Tibial nerve (tissue), 4 donors: Measurements from ENCODE around the gene LRRC4C. TPM values are rescaled to one million over a fixed set of nuclear protein-coding genes. Genes with fewer than 3 reads are reported as not detected.
A peak's percentile ranks its signal among the peaks of the same experiment; 100 is the strongest.

Experiments
- DNase-seq, 2 donors: peaks; one replicate each; pipeline ENCODE4 v3.0.0-alpha.2; 2019; ENCODE audit warnings: low spot score in 2 of 2
- H3K27ac ChIP-seq, 4 donors: fragments of 200-600 bp; sonication (generic) in 3 of 4; one replicate each; pipeline ENCODE4 v1.5.1; 2017 to 2019; ENCODE audit warnings: mild to moderate bottlenecking in 1 of 4
- H3K27me3 ChIP-seq, 2 donors: fragments of 200-600 bp; sonication (generic) in 1 of 2; one replicate each; pipeline versions ENCODE4 v1.5.1 to v1.6.0; 2017 to 2019
- H3K36me3 ChIP-seq, 3 donors: fragments of 200-600 bp; sonication (generic); one replicate each; pipeline ENCODE4 v1.5.1; 2018 to 2019
- H3K4me1 ChIP-seq, 4 donors: fragments of 200-600 bp; sonication (generic) in 3 of 4; one replicate each; pipeline ENCODE4 v1.5.1; 2017 to 2019
- H3K4me3 ChIP-seq, 4 donors: fragments of 200-600 bp; sonication (generic) in 3 of 4; one replicate each; pipeline ENCODE4 v1.5.1; 2017 to 2019; ENCODE audit warnings: mild to moderate bottlenecking in 1 of 4, moderate library complexity in 1 of 4
- H3K9me3 ChIP-seq, 4 donors: fragments of 200-600 bp; sonication (generic) in 3 of 4; one replicate each; pipeline ENCODE4 v1.5.1; 2017 to 2019
- EP300 ChIP-seq, 2 donors: sonication (generic); formaldehyde crosslinking; IDR thresholded peaks; one replicate each; pipeline ENCODE4 v1.6.1; 2017; ENCODE audit warnings: antibody characterized with exemption in 2 of 2, mild to moderate bottlenecking in 1 of 2
- POLR2A ChIP-seq, 2 donors: fragments of 450-650 bp; IDR thresholded peaks; one replicate each; pipeline ENCODE4 v1.6.1; 2017; ENCODE audit warnings: antibody characterized with exemption in 2 of 2, mild to moderate bottlenecking in 2 of 2, moderate library complexity in 2 of 2
- WGBS, 2 donors: methylation state at CpG; one replicate each; pipeline ENCODE4 v1.1.5; 2018; 5-methylcytosine and 5-hydroxymethylcytosine counted together
- total RNA-seq, 4 donors: library from RNA; depleted of rRNA; stranded (reverse); fragments of >200 nt; gene quantifications; one replicate each; pipeline ENCODE4 v1.1.0, GENCODE V29; 2016
- TF ChIP-seq, protein P1 (sequence below), 5 experiments: fragments of 200-600 bp in 3 of 5; fragments of 450-650 bp in 2 of 5; sonication (generic) in 3 of 5; IDR thresholded peaks; one replicate each; pipeline ENCODE4 v1.5.1; 2016 to 2019; ENCODE audit warnings: antibody characterized with exemption in 5 of 5, mild to moderate bottlenecking in 3 of 5, moderate library complexity in 2 of 5

Gene LRRC4C
- total RNA-seq, 4 donors from 2014 or later: 7.1 to 15.7 (median 8.4) TPM

DNA sequence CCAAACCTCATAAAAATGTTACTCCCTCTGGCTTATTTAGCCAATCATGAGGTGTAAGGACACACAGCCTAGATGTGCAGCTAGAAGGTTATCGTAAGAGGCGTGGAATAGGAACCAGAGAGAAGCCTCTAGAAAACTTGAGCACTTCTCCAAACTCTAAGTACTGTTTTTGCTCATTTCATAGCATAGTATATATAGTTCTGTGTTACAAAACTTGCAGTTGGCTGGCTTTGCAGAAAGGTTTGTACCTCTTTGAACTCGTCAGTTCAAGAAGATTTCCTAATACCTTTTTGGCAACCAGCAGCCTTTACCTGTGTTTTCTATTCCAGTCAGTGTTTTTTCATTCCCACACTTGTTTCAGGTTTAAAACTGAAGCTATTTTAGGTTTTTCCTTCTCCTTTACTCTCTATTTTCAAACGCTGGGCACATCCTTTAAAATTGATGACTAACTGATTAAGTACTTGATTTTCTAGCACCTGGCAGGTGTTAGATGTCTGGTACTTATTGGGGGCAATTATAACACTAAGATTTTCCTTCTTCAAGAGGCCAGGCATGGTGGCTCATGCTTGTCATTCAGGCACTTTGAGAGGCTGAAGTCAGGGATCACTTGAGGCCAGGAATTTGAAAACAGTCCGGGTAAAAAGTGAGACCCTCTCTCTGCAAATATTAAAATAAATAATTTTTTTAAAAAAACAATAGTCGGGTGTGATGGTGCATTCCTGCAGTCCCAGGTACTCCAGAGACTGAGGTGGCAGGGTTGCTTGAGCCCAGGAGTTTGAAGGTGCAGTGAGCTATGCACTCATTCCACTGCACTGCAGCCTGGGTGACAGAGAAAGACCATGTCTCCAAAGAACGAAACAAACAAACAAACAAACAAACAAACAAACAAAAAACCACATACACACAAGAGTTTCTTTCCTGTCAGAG is 125.2 kb downstream of the LRRC4C start:
- H3K27me3 ChIP-seq: no peaks in the 10 kb centered on the region
- H3K4me1 ChIP-seq: no peaks in the 10 kb centered on the region
- no peaks in the 10 kb centered on the region for H3K9me3 ChIP-seq
- no peak overlapping the region for H3K27ac ChIP-seq
- H3K36me3 ChIP-seq: no peaks in the 10 kb centered on the region
- H3K4me3 ChIP-seq: no peak overlapping the region
- TF ChIP-seq, protein P1, sequence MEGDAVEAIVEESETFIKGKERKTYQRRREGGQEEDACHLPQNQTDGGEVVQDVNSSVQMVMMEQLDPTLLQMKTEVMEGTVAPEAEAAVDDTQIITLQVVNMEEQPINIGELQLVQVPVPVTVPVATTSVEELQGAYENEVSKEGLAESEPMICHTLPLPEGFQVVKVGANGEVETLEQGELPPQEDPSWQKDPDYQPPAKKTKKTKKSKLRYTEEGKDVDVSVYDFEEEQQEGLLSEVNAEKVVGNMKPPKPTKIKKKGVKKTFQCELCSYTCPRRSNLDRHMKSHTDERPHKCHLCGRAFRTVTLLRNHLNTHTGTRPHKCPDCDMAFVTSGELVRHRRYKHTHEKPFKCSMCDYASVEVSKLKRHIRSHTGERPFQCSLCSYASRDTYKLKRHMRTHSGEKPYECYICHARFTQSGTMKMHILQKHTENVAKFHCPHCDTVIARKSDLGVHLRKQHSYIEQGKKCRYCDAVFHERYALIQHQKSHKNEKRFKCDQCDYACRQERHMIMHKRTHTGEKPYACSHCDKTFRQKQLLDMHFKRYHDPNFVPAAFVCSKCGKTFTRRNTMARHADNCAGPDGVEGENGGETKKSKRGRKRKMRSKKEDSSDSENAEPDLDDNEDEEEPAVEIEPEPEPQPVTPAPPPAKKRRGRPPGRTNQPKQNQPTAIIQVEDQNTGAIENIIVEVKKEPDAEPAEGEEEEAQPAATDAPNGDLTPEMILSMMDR (IDR thresholded peaks at IDR 0.05): no peak
- TF ChIP-seq POLR2A (IDR thresholded peaks at IDR 0.05) (no peak), EP300 (IDR thresholded peaks at IDR 0.05) (no peak)
- no peak for DNase-seq
- 76 to 79% methylated on average over 7 of the region's 7 CpGs for WGBS, 2 donors

DNA sequence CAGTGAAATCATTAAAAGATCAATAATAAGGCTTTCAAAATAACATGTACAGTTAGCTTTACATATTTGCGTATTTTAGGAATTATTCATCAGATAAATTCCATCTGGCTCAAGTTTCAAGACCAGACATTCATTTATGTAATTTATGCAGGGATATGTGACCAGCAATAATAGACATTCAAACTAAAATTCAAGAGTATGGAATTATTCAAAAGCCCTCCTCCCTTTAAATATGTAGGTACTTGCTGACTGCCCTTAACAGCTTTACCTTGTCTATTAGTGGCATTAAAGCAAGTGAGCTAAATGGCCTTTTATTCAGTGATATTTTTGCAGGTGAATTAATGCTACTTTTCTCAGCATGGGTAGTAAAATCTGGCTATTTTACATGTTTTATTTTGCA is 126.1 kb downstream of the LRRC4C start:
- 87 to 91% methylated on average over 1 of the region's 1 CpG for WGBS, 2 donors
- Histone ChIP-seq H3K9me3 (no peaks in the 10 kb centered on the region), H3K27me3 (no peaks in the 10 kb centered on the region), H3K4me1 (no peaks in the 10 kb centered on the region), H3K36me3 (no peaks in the 10 kb centered on the region), H3K4me3 (no peak overlapping the region), H3K27ac (no peak overlapping the region)
- no peak for DNase-seq
- TF ChIP-seq, protein P1 (IDR thresholded peaks at IDR 0.05): no peak
- TF ChIP-seq POLR2A (IDR thresholded peaks at IDR 0.05): no peak

DNA sequence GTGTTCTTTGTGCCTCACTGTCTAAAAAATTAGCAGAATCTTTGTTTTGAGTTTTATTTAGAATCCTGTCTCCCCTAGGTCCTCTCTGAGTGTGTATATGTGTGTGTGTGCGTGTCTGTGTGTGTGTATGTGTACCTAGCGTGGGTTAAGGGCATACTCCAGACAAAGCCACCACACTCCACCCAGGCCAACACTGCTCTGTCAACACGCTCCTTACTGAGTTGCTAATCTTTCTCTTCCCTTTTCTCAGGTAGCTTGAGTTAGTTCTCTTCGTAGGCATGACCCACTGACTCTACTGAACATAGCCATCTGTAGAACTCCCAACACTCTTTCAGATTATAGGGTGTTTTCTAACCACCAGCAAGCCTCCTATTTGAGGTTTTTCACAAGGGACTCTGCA is 131.1 kb downstream of the LRRC4C start:
- 89% methylated on average over 4 of the region's 4 CpGs for WGBS, 2 donors
- Histone ChIP-seq H3K4me1 (no peaks in the 10 kb centered on the region), H3K4me3 (no peak overlapping the region), H3K27me3 (no peaks in the 10 kb centered on the region), H3K9me3 (no peaks in the 10 kb centered on the region), H3K36me3 (no peaks in the 10 kb centered on the region), H3K27ac (no peak overlapping the region)
- DNase-seq: no peak
- TF ChIP-seq POLR2A (IDR thresholded peaks at IDR 0.05): no peak
- TF ChIP-seq, protein P1 (IDR thresholded peaks at IDR 0.05): no peak
- TF ChIP-seq EP300 (IDR thresholded peaks at IDR 0.05): no peak

DNA sequence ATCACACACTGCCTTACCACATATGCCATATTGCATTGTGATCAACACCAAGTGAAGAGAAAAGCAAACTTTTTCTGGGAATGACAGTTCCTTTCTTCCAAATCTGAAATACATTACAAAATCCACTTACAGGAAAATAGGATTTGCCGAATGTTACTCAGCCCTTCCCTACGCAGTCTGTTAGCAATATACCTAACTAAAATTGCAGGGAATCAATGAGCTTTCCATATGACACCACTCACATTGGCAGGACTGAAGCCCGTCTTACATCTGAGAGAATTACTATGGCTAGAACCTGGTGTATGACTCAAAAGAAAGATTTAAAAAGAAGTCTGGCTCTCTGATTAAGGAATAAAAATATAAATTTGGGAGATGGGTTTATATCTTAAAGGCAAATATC is 136.0 kb downstream of the LRRC4C start:
- WGBS, 2 donors: 77 to 83% methylated on average over 3 of the region's 3 CpGs
- peaks cover 0 to 6% (median 0%) of the 10 kb centered on the region in 4 donors for H3K4me1 ChIP-seq
- no peak overlapping the region for H3K4me3 ChIP-seq
- no peaks in the 10 kb centered on the region for H3K9me3 ChIP-seq
- no peak for DNase-seq
- no peak overlapping the region for H3K27ac ChIP-seq
- H3K27me3 ChIP-seq: no peaks in the 10 kb centered on the region
- H3K36me3 ChIP-seq: no peaks in the 10 kb centered on the region
- no peak for TF ChIP-seq POLR2A (IDR thresholded peaks at IDR 0.05)
- TF ChIP-seq, protein P1 (IDR thresholded peaks at IDR 0.05): no peak
- TF ChIP-seq EP300 (IDR thresholded peaks at IDR 0.05): no peak

DNA sequence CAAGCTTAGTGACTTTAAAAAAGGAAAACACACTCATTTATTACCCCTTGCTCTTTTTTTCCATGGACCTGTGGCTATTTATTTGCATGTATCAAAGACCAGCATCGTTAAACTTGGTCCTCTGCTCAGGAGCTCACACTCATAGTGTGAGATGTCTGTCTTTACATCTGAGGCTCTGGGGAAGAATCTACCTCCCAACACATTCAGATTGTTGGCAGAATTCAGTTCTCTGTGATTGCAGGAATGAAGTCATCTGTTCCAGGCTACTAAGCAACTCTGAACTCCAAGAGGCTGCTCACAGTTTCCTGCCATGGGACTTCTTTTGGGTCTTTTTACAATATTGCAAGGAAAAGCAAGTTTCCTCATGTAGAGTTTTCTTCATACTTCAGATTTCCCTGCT is 138.8 kb downstream of the LRRC4C start:
- TF ChIP-seq, protein P1 (IDR thresholded peaks at IDR 0.05): no peak
- TF ChIP-seq EP300 (IDR thresholded peaks at IDR 0.05) (no peak), POLR2A (IDR thresholded peaks at IDR 0.05) (no peak)
- DNase-seq: no peak
- H3K36me3 ChIP-seq: no peaks in the 10 kb centered on the region
- H3K27ac ChIP-seq: peak overlapping the region in 1 of 4 donors; percentile 55
- no peaks in the 10 kb centered on the region for H3K9me3 ChIP-seq
- no peaks in the 10 kb centered on the region for H3K27me3 ChIP-seq
- peaks cover 0 to 6% (median 0%) of the 10 kb centered on the region in 4 donors for H3K4me1 ChIP-seq
- WGBS, 2 donors: 19 to 29% methylated on average over 1 of the region's 1 CpG
- no peak overlapping the region for H3K4me3 ChIP-seq
